GM12801 (cell line): ENCODE results near the gene FOSL2.

Source experiments
- CTCF ChIP-seq: IDR thresholded peaks from one replicate; pipeline ENCODE4 v1.5.1; 2011; ENCODE audit warnings: control low read depth; ENCODE audit not compliant: insufficient read length; ENCODE audit errors: extremely low read depth

The FOSL2 gene

GRCh38 chr2:28392297-28393113, at the start of gene FOSL2:
FOSL2 (plus strand) TSS chr2:28392858; CDS start chr2:28393721, 863 bp downstream.
- TF ChIP-seq CTCF = no peak

GRCh38 chr2:28343184-28343942, 49.3 kb upstream of the FOSL2 start:
- TF ChIP-seq CTCF = no peak

- TF ChIP-seq CTCF = no peak
Measured at GRCh38 chr2:28343971-28344715, 48.5 kb upstream of the FOSL2 start.

- TF ChIP-seq CTCF = no peak
Measured at GRCh38 chr2:28344756-28345373, 47.8 kb upstream of the FOSL2 start.

- TF ChIP-seq CTCF = no peak
Measured at GRCh38 chr2:28345619-28346018, 47.0 kb upstream of the FOSL2 start.

GRCh38 chr2:28346587-28346986, 46.1 kb upstream of the FOSL2 start:
- TF ChIP-seq CTCF = no peak

- TF ChIP-seq CTCF = no peak
Measured at GRCh38 chr2:28347193-28347592, 45.5 kb upstream of the FOSL2 start.
